K562 (cell line): ENCODE results near the gene IFFO2. TPM values are rescaled to one million over a fixed set of nuclear protein-coding genes. Genes with fewer than 3 reads are reported as not detected.

Experiments
- ASH1L ChIP-seq: fragments of 450-650 bp; IDR thresholded peaks from 2 replicates; pipeline ENCODE4 v1.6.1; 2018; ENCODE audit warnings: borderline replicate concordance, mild to moderate bottlenecking, low read depth; ENCODE audit not compliant: partially characterized antibody
- CEBPG ChIP-seq, 3 experiments: fragments of 200-800 bp in 1 of 3; sonication (Bioruptor generic) in 1 of 3; sonication (generic) in 1 of 3; formaldehyde crosslinking in 1 of 3; IDR thresholded peaks in 2 of 3; conservative IDR thresholded peaks in 1 of 3; 2 replicates each; pipeline versions ENCODE4 v1.6.1 to v1.8.0; 2016 to 2022; ENCODE audit warnings: missing compliant biosample characterization in 2 of 3, missing genetic modification characterization in 2 of 3, mild to moderate bottlenecking in 1 of 3, missing genetic modification reagents in 1 of 3
- DDX20 ChIP-seq: fragments of 450-650 bp; IDR thresholded peaks from 2 replicates; pipeline ENCODE4 v1.6.1; 2016; ENCODE audit warnings: missing genetic modification characterization, low read depth, mild to moderate bottlenecking, missing compliant biosample characterization, moderate library complexity
- GABPB2 ChIP-seq: fragments of 250-450 bp; sonication (Bioruptor Pico); conservative IDR thresholded peaks from 2 replicates; pipeline ENCODE4 v1.5.1; 2021; ENCODE audit warnings: mild to moderate bottlenecking
- MAX ChIP-seq: sonication (generic); formaldehyde crosslinking; IDR thresholded peaks from 2 replicates; pipeline ENCODE4 v1.9.0; 2022; ENCODE audit warnings: mild to moderate bottlenecking, missing genetic modification reagents
- MEF2A ChIP-seq: IDR thresholded peaks from 2 replicates; pipeline ENCODE4 v1.6.1; 2011; ENCODE audit warnings: low read depth, mild to moderate bottlenecking, low read length, moderate library complexity; ENCODE audit not compliant: control insufficient read depth
- MEF2D ChIP-seq: conservative IDR thresholded peaks from 2 replicates; pipeline ENCODE4 v1.6.1; 2016; ENCODE audit warnings: low read depth, missing genetic modification characterization, missing compliant biosample characterization
- SLC30A9 ChIP-seq: fragments of 250-450 bp; sonication (Bioruptor Pico); IDR thresholded peaks from 2 replicates; pipeline ENCODE4 v1.8.0; 2022; ENCODE audit warnings: mild to moderate bottlenecking, moderate library complexity
- SRF ChIP-seq, 2 experiments: fragments of 250-450, 450-650 bp in 1 of 2; sonication (Bioruptor Pico) in 1 of 2; sonication (generic) in 1 of 2; formaldehyde crosslinking; IDR thresholded peaks; 2 replicates each; pipeline versions ENCODE4 v1.5.0 to v1.5.1; 2020 to 2022; ENCODE audit warnings: mild to moderate bottlenecking in 1 of 2, missing genetic modification reagents in 1 of 2
- TRIM24 ChIP-seq, 2 experiments: fragments of 450-650 bp; IDR thresholded peaks; 2 replicates each; pipeline ENCODE4 v1.6.1; 2016
- ZNF124 ChIP-seq: sonication (generic); formaldehyde crosslinking; IDR thresholded peaks from 2 replicates; pipeline ENCODE4 v1.8.1; 2022; ENCODE audit warnings: missing genetic modification reagents
- ZNF75A ChIP-seq: fragments of 450-650 bp; formaldehyde crosslinking; IDR thresholded peaks from 2 replicates; pipeline ENCODE4 v1.4.0; 2020; ENCODE audit warnings: mild to moderate bottlenecking
- ZNF778 ChIP-seq: fragments of 450-650 bp; formaldehyde crosslinking; IDR thresholded peaks from 2 replicates; pipeline ENCODE4 v1.4.0; 2020; ENCODE audit warnings: mild to moderate bottlenecking, moderate library complexity
- polyA plus RNA-seq, 8 experiments: library from polyadenylated mRNA; depleted of rRNA in 4 of 8; stranded (reverse) in 5 of 8; unstranded in 3 of 8; fragments of >200 nt; fragmentation: Nextera tagmentation in 2 of 8; fragmentation: Illumina TruSeq in 1 of 8; extraction: Ambion mirVana in 2 of 8; extraction: Trizol in 1 of 8; gene quantifications; 2 replicates each; pipeline versions ENCODE4 v1.2.1 to v1.2.3, GENCODE V29; 2011 to 2014; ENCODE audit warnings: inconsistent platforms in 1 of 8, missing spikeins in 1 of 8
- total RNA-seq, 7 experiments: library from RNA; depleted of rRNA in 6 of 7; stranded (reverse); fragments of >200 nt in 6 of 7; fragmentation: Illumina TruSeq in 2 of 7; extraction: Trizol in 2 of 7; gene quantifications; 2 replicates each; pipeline versions ENCODE4 v1.2.1 to v1.2.3, GENCODE V29; 2011 to 2021; ENCODE audit warnings: low replicate concordance in 1 of 7
- TF ChIP-seq, protein P1 (sequence below), 3 experiments: fragments of 200-800 bp in 1 of 3; fragments of 250-450 bp in 1 of 3; fragments of 450-650 bp in 1 of 3; sonication (Bioruptor Pico) in 1 of 3; sonication (Bioruptor generic) in 1 of 3; formaldehyde crosslinking in 1 of 3; IDR thresholded peaks; 2 replicates each; pipeline versions ENCODE4 v1.6.1 to v1.8.0; 2016 to 2022; ENCODE audit warnings: mild to moderate bottlenecking in 2 of 3, missing genetic modification characterization in 2 of 3, missing compliant biosample characterization in 1 of 3, moderate library complexity in 1 of 3
- TF ChIP-seq, protein P2 (sequence below), 2 experiments: fragments of 450-650 bp in 1 of 2; sonication (generic) in 1 of 2; formaldehyde crosslinking in 1 of 2; IDR thresholded peaks in 1 of 2; conservative IDR thresholded peaks in 1 of 2; 2 replicates each; pipeline versions ENCODE4 v1.6.1 to v1.8.1; 2016 to 2023; ENCODE audit warnings: mild to moderate bottlenecking in 2 of 2, moderate library complexity in 2 of 2, inconsistent platforms in 1 of 2, missing genetic modification reagents in 1 of 2

The IFFO2 gene
- total and polyA plus RNA-seq, 9 of the 15 experiments (the other 6 are each of a cell fraction or from before 2014, with no cell fraction given) = 0.15 to 1.0 (median 0.44) TPM; not detected in 2

- TF ChIP-seq, protein P1, sequence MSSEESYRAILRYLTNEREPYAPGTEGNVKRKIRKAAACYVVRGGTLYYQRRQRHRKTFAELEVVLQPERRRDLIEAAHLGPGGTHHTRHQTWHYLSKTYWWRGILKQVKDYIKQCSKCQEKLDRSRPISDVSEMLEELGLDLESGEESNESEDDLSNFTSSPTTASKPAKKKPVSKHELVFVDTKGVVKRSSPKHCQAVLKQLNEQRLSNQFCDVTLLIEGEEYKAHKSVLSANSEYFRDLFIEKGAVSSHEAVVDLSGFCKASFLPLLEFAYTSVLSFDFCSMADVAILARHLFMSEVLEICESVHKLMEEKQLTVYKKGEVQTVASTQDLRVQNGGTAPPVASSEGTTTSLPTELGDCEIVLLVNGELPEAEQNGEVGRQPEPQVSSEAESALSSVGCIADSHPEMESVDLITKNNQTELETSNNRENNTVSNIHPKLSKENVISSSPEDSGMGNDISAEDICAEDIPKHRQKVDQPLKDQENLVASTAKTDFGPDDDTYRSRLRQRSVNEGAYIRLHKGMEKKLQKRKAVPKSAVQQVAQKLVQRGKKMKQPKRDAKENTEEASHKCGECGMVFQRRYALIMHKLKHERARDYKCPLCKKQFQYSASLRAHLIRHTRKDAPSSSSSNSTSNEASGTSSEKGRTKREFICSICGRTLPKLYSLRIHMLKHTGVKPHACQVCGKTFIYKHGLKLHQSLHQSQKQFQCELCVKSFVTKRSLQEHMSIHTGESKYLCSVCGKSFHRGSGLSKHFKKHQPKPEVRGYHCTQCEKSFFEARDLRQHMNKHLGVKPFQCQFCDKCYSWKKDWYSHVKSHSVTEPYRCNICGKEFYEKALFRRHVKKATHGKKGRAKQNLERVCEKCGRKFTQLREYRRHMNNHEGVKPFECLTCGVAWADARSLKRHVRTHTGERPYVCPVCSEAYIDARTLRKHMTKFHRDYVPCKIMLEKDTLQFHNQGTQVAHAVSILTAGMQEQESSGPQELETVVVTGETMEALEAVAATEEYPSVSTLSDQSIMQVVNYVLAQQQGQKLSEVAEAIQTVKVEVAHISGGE (CRISPR knock-in tag; IDR thresholded peaks at IDR 0.05) = no peak
- TF ChIP-seq MEF2D (peak; percentile 82), GABPB2 (CRISPR knock-in tag) (no peak), CEBPG (CRISPR knock-in tag; IDR thresholded peaks at IDR 0.05) (no peak), CEBPG (tag; conservative IDR thresholded peaks at IDR 0.05 in 1 of 2, IDR thresholded peaks at IDR 0.05 in 1 of 2) (peak in 1 of 2 experiments; percentile 56; a peak in 2 of 4 replicates), ZNF778 (CRISPR knock-in tag) (no peak), DDX20 (tag) (no peak), MAX (CRISPR knock-in tag) (0 out of 2 replicates have a peak, but pooled peaks have one; percentile 9), ZNF124 (CRISPR knock-in tag) (no peak), TRIM24 (IDR thresholded peaks at IDR 0.05) (no peak), ASH1L (no peak), SRF (CRISPR knock-in tag; IDR thresholded peaks at IDR 0.05) (no peak), MEF2A (peak; percentile 68; the same call in 1 of the 2 replicates), SLC30A9 (CRISPR knock-in tag) (no peak), ZNF75A (CRISPR knock-in tag) (no peak)
- TF ChIP-seq, protein P2, sequence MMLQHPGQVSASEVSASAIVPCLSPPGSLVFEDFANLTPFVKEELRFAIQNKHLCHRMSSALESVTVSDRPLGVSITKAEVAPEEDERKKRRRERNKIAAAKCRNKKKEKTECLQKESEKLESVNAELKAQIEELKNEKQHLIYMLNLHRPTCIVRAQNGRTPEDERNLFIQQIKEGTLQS (IDR thresholded peaks at IDR 0.05) = peak; percentile 81
- TF ChIP-seq, protein P2 (CRISPR knock-in tag; conservative IDR thresholded peaks at IDR 0.05) = no peak
Measured at GRCh38 chr1:18922319-18922726, 34.2 kb downstream of the IFFO2 start (continued).
